ENCODE measurements around the gene NOVA1.
"Not testable (repeated sequence)": the region's sequence is repeated elsewhere in the genome, so short reads cannot be mapped to it uniquely, and the experiment has no call there.

Gene NOVA1, protein sequence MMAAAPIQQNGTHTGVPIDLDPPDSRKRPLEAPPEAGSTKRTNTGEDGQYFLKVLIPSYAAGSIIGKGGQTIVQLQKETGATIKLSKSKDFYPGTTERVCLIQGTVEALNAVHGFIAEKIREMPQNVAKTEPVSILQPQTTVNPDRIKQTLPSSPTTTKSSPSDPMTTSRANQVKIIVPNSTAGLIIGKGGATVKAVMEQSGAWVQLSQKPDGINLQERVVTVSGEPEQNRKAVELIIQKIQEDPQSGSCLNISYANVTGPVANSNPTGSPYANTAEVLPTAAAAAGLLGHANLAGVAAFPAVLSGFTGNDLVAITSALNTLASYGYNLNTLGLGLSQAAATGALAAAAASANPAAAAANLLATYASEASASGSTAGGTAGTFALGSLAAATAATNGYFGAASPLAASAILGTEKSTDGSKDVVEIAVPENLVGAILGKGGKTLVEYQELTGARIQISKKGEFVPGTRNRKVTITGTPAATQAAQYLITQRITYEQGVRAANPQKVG

DNA sequence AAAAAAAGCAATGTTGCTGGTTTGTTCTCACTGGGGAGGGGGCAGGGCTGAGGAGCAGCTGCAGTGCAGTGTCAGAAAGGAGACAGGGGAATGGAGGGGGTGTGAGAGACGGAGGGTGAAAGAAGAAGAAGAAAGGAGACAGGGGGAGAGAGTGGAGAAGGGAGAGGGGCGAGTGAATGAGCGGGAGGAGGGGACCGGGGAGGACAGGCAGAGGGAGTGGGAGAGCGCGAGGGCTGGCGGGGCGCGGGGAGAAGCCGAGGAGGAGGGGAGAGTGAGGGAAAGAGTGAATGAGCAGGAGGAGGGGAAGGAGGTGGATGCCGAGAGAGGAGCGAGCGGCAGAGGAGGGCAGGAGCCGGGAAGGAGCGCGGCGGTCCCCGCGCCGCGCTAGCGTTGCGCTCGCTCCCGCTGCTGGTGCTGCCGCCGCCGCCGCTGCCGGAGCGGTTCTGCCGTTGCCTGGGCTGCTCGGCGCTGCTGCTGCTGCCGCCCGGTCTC lies at the start of gene NOVA1:
NOVA1 (minus strand) TSS at position 445 of the 492 bp plus-strand sequence. CDS start 597 bp downstream, outside the sequence.
- peak; percentile 85 for DNase-seq

DNA sequence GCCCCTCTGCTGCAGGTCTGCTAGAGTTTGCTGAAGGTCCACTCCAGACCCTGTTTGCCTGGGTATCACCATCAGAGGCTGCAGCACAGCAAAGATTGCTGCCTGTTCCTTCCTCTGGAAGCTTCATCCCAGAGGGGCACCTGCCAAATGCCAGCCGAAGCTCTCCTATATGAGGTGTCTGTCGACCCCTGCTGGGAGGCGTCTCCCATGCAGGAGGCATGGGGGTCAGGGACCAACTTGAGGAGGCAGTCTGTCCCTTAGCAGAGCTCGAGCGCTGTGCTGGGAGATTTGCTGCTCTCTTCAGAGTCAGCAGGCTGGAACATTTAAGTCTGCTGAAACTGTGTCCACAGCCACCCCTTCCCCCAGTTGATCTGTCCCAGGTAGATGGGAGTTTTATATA lies 47.2 kb upstream of the NOVA1 start:
- DNase-seq, result not testable (repeated sequence)

DNA sequence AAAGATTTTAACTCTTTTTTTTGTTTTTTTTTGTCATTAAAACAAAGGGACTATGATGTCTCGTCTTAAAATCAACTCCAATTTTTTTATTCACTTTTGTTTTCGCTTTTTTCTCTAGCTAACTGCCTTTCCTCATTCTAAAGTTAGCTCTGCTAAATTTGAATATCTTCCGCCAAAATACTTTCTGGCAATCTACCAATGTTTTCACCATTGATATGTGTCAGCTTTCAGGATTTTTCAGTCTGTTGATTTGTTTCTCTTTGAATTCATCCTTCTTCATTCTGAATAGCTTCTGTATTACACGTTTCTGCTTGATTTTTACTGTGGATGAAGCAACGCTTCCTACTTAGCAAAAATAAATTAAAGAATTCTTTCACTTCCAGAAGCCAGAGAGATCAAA lies 38.7 kb upstream of the NOVA1 start:
- no peak for DNase-seq

DNA sequence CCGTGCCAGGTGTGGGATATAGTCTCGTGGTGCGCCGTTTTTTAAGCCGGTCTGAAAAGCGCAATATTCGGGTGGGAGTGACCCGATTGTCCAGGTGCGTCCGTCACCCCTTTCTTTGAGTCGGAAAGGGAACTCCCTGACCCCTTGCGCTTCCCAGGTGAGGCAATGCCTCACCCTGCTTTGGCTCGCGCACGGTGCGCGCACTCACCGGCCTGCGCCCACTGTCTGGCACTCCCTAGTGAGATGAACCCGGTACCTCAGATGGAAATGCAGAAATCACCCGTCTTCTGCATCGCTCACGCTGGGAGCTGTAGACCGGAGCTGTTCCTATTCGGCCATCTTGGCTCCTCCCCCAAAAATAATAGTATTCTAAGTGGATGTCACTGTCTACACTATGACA lies 37.1 kb upstream of the NOVA1 start:
- not testable (repeated sequence) for DNase-seq

DNA sequence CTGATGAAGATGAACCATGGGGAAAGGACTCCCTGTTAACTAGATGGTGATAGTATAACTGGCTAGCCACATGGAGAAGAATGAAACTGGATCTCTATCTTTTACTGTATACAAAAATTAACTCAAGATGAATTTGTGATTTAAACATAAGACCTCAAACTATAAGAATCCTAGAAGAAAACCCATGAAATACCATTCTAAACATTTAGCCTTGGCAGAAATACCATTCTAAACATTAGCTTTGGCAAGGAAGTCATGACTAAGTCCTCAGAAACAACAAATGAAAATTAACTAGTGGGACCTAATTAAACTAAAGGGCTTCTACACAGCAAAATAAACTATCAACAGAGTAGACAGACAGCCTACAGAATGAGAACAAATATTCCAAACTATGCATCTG lies 28.4 kb upstream of the NOVA1 start:
- no peak for DNase-seq

DNA sequence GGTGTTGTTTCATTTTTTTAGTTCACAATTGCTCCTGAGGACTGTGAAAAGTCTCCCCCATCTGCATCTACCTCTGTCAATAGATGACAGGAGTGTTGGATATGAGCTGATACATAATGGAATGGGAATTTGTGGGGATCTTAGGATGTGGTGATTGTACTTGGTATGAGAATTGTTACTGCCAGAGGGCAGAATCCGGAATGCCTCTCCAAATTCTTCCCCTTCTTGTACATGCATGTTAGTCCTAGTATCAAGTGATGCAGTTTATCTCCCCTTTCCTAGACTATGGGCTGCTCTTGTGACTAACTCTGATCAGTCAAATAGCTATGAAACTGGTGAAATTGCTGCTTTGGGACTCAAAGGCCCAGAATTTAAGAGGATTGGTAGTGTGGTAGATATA lies 24.8 kb upstream of the NOVA1 start:
- no peak for DNase-seq

DNA sequence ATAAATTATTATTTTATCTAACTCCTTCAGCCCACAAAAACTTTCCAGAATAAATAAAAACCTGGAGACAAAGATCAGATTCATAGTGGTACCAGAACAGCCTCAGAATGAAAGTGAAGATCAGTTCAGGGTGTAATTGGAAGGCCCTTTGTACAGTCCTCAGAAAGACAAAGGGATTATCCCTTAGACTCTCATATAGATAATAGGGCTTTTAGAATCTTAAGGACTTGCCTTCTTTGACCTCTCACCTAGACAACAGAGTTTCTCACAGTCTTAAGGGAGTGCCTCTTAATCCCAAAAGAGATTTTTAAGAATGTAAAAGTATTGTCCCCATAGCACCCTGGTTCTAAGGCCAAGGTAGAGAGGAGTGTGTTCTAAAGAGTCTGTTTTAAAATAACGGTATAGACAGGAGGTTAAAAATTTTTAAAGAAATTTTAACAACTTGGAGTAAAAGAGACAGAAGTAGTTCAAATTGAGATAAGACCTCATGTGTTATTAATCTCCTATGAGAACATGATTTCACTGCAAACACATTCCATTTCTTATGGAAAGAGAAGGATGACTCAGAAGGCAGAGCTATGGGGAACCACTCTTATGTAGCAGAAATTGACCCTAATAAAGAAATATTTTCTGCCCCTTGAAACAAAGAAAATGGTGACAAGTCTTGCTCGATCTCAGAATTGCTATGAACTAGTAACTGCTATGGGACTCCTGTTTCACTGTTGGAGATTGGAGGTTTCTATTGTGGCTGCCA lies 24.2 kb upstream of the NOVA1 start:
- DNase-seq, result no peak

DNA sequence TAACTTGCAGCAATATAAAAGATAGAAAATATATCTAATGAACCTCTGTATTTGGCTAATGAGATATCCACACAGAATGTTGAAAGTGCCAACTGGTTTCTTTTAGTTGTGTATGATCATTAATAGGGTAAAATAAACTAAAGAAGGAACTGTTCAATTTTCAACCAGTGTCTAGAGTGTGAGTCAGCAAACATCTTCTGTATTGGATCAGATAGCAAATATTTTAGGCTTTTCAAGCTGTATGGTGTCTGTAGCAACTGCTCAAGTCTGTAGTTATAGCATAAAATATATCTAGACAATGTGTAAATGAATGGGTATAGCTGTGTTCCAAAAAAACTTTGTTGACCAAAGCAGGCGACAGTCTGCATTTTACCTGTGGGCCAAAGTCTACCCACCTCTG lies 23.5 kb upstream of the NOVA1 start:
- no peak for DNase-seq

DNA sequence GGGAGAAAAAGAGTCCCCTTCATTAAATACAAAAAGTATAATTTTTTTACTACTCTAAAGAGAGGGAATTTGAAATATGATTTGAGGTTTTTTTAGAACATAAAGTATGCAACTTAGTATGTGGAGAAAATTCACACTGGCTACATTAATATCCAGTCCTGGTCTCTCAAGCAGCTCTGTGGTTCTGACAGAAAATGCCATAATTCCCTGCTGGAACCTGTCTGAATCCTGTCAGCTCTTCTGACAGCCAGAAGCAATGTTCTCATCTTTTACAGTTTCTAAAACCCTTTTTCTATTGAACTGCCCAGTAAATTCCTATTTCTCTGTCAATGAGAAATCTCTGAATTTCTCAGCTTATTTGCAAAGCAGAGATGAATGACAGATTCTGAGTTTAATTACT lies 13.4 kb upstream of the NOVA1 start:
- no peak for DNase-seq

DNA sequence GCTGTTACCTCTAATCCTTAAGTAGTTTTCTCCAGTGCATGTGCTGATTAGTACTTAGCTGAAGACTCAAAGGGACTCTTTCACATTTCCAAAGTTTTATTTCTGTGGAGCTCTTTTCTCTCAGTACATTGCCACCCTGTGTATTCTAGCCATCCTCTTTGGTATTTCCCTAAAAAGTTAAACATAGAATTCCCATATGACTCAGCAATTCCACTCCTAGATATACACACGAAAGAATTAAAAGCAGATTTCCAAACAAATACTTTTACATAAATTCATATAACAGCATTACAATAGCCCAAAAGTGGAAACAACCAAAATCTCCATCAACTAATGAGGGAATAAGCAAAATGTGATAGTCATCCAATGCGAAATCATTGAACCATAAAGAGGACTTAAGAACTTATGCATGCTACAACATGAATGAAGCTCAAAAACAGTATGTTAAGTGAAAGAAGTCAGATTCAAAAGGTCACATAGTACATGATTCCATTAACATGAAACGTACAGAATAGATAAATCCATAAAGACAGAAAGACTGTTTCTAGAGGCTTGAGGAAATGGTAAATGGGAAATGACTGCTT lies 9.0 kb upstream of the NOVA1 start:
- no peak for DNase-seq

DNA sequence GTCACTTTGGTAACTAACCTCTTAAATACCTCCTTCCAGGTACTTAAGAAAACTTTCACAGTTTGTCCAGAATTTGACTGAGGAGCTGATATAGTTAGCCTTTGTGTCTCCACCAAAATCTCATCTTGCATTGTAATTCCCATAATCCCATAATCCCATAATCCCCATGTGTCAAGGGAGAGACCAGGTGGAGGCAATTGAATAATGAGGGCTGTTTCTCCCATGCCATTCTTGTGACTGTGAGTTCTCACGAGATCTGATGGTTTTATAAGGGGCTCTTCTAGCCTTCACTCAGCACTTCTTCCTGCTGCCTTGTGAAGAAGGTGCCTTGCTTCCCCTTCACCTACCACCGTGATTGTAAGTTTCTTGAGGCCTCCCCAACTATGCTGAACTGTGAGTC lies 7.8 kb upstream of the NOVA1 start:
- DNase-seq, result no peak

DNA sequence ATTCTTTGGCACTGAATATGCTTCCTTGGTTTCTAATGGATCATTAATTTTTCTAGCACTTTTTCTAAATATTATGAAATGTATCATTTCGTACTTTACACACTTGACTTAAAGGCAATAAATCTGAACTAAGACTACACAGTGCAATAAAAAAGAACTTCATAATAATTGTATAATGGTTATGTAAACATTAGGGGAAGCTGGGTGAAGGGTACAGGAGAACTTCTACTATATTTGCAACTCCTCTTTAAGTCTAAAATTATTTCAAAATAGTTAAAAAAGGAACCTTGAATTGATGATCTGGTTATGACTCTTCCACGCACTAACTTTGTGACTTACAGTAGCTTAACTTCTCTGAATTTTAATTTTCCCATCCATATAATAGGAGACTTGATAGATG lies 5.1 kb upstream of the NOVA1 start:
- no peak for DNase-seq

DNA sequence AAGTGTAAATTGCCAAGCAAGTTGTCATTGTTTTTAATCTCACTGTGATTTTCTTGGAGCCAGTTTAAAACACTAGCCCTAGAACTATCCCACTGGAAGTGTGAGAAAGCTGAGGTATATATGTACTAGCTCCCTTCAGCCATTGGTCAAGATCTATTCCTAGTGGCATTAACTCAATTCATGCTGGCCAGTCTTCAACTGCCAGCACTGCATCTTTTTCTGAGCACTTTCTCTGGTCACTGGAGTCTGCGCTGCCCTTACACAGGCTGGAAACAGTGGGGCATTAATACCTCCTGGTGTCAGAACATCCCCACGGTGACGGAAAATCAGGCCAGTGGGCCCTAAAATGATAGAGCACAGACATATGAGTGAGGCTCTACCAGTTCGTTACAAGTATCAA lies 4.0 kb upstream of the NOVA1 start:
- DNase-seq, result no peak

DNA sequence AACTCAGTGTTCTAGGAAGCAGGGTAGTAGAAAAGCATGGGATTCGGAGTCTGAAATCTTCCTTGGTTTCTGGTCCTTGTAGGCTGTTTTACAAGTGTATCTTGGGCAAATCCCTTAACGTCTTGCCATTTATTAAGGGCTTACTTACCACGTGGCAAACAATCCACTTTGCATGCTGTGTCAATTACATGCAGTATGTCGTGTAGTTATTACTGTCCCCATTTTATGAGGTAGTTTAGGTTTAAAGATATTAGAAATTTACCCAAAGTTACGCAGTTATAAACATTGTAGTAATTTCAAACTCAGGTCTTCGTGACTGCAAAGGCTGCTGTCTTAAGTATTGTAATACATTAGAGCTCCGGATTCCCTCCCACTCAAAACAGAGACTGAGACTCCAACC lies 1.5 kb upstream of the NOVA1 start:
- no peak for DNase-seq

DNA sequence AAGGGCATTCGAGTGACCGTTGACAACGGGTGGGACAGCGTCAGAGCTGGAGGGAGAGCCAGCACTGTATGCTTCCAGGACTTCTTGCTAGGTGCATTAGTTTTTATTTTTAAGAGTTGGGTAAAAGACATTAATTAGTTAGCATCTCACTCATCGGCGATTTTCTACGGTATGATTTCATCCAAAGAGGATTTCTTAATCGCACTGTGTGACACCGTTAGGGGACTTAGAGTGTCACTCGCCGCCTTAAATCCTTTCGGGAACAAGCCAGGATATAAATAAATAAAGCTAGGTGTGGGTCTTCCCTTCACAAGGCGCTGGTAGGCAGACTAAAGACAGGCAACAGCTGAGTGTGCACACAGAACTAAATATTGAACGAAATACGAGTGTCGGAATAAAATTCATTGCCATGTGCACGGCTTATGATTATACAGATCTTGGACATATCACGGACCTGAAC lies 869 bp upstream of the NOVA1 start:
- DNase-seq, result no peak

DNA sequence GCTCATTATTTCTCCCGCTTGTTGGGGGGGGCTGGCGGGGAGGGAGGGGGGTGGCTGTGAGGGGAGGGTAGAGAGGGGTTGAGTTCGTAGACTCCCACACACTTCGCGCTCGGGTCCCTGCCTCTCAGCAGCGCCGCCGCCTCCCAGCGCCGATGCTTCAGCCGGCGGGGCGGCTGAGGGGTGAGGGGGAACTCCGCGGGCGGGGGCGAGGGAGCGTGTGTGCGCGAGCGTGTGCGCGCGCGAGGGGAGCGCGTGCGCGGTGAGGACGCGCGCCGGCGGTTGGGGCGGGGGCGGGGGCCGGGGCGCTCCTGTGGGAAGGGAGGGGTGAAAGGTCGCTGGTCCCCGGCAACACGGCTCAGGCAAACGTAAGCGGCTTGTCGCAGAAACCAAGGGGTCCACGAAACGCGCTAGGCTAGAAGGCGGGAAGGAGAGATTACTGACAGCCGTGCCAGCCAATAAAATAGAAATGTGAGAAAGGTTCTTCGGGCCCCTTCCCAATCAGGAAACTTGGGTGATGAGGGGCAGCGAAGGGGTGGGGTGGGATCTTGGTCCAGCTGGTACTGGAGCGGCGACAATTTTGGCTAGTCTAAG lies 343 bp upstream of the NOVA1 start:
- DNase-seq, result peak; percentile 96

DNA sequence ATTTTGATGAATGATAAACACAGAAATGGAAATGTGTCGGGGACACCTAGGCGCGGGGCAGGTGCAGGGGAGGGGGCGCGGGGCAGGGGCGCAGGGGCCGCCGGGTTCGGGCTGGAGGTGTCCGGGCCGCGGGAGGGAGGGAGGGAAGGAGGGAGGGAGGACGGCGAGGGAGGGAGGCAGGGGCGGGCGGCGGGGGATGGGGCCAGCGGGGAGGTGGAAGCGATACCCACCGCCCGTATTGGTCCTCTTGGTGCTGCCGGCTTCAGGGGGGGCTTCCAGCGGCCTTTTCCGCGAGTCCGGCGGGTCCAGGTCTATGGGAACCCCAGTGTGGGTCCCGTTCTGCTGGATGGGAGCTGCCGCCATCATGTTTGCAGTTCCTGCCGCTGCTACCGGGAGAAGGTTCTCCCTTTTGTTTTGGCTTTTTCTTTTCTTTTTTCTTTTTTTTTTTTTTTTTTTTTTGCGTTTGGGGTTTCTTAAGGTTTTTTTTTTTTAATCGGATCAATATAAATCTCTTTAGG lies 703 bp downstream of the NOVA1 start:
- DNase-seq, result peak; percentile 81

DNA sequence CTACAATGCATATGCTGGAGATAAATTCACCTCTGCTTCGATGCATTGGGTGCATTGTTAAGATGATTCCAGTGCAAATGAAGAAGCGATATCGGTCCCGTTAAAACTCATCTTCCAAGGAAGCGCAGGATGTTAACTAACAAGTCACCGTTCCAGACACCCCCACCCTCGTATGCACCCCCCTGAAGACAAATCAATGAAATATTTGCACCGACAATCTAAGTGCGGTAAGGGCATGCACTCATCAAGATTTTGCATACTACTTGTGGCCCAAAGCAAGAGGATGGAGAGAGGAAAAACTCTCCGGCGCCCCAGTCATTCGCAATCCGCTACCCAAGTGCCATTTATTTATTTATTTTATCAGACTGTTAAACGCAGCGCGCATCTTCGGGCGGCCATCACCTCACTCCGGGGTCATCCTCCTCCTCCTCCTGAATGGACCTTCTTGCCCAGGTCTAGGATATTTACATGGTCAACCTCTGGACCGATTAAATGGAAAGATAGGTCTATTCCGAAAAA lies 1.2 kb downstream of the NOVA1 start:
- DNase-seq, result peak; percentile 84

DNA sequence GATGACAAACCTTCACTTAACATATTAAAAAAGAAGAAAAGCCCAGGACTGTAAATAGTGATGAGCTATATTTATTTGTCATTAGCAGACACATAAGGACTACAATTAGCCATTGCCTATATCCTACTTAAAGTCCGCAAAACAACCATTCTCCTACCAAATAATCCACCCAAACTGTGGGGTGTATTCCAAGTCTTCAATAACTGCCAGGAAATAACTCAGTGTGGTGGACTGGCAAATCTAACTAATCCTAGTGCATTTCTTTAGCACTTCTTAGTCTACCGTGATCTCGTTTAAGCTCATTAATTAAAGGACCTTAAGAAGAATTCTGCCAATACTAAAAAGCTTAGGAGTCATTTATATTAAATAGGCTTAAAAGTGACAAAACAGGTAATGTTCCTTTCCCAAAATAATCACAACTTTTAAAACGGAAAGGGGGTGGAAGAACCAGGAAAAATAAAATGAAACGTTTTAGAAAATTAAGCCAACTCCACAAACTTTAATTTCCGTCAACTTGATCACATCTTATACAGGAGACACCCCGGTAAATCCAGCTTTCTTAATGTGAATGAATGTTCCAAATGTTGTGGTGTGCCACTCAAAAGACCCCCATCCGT lies 1.8 kb downstream of the NOVA1 start:
- DNase-seq, result no peak

DNA sequence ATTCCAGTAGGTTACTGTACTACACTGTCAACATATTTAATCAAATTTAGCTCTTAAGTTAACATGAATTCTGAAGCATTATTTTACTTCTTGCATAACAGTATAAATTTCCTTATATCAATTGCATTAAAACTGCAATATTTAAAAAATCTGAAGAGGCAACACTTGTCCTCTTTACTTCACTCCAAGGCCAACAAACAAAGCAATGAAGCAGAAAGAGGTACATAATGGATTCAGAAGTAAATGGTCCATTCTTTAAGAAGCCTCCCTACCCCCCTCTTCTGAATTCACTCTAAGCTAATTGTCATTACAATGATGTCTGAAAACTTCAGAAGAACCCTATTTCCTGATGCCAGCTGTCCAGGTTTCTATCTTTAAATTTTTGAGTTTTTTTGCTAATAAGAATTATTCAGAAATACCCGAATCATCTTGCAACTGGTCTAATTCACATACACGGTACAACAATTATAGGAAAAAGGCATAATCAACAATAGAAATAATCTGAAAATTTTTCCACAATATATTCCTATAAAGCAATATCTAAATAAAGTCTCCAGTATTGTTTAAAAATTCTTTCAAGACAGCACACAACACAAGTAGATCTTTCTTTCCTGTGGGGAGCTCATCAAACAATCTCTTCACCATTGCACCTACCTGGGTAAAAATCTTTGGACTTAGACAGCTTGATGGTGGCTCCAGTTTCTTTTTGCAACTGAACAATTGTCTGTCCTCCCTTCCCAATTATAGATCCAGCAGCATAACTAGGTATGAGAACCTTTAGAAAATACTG lies 2.9 kb downstream of the NOVA1 start:
- DNase-seq, result peak; percentile 26

DNA sequence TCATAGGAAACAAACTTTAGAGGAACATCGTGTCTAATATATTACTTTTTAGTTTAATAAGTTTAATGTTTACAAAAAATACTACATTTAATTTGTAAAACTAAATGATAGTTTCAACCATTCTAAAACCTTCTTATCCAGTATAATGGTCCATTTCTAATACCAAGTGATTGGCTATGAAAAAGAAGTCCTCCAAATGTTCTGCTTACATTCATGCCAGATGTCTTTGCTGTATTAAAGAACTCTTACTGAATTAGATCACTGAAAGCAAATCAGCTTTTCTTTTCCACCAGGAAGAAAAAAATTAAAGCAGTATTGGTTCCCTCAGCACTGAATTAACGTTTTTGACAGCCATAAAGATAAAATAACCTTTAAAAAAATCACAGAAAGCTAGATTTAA lies 3.7 kb downstream of the NOVA1 start:
- no peak for DNase-seq
